Measurements from ENCODE around the gene PPP2R3A.

GRCh38 chr3:136141291-136141785, 175.8 kb downstream of the PPP2R3A start:
- TF ChIP-seq, protein P1, sequence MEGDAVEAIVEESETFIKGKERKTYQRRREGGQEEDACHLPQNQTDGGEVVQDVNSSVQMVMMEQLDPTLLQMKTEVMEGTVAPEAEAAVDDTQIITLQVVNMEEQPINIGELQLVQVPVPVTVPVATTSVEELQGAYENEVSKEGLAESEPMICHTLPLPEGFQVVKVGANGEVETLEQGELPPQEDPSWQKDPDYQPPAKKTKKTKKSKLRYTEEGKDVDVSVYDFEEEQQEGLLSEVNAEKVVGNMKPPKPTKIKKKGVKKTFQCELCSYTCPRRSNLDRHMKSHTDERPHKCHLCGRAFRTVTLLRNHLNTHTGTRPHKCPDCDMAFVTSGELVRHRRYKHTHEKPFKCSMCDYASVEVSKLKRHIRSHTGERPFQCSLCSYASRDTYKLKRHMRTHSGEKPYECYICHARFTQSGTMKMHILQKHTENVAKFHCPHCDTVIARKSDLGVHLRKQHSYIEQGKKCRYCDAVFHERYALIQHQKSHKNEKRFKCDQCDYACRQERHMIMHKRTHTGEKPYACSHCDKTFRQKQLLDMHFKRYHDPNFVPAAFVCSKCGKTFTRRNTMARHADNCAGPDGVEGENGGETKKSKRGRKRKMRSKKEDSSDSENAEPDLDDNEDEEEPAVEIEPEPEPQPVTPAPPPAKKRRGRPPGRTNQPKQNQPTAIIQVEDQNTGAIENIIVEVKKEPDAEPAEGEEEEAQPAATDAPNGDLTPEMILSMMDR (IDR thresholded peaks at IDR 0.05; ENCODE audit: borderline replicate concordance, extremely low read depth, low read length, poor library complexity, severe bottlenecking) = no peak
- TF ChIP-seq EZH2 (IDR thresholded peaks at IDR 0.05; ENCODE audit: borderline replicate concordance, low read depth, low read length, severe bottlenecking) = no peak
